Right ventricle myocardium superior (tissue), 1 donor: ENCODE measurements around the gene NUBPL. TPM values are rescaled to one million over a fixed set of nuclear protein-coding genes. Genes with fewer than 3 reads are reported as not detected.

Experiments used
- ATAC-seq: fragments of 200-7000 bp; cut with Tn5 transposase; one replicate; pipeline ENCODE4 v1.9.1; 2020; ENCODE audit warnings: mild to moderate bottlenecking; ENCODE audit not compliant: poor library complexity
- DNase-seq: peaks from one replicate; pipeline ENCODE4 v3.0.0-alpha.2; 2020
- intact Hi-C: fragments of 100-400 bp; cut with DNase I; formaldehyde crosslinking; loops from one replicate; pipeline ENCODE4 v1.11.2; 2022
- long read RNA-seq: library from polyadenylated mRNA; unstranded; transcript quantifications from one replicate; pipeline ENCODE4 v2.0.0, GENCODE V29; 2021
- total RNA-seq: library from RNA; stranded (reverse); fragmentation: NEBNext Ultra II Directional; extraction: Animal tissue kit (Norgen Biotek cat#: 25700); gene quantifications from one replicate; pipeline ENCODE4 v1.2.1, GENCODE V29; 2021
- donor health status: DM: no; HTN: yes; CAD: no; lungs with severe emphysema.

NUBPL gene, protein sequence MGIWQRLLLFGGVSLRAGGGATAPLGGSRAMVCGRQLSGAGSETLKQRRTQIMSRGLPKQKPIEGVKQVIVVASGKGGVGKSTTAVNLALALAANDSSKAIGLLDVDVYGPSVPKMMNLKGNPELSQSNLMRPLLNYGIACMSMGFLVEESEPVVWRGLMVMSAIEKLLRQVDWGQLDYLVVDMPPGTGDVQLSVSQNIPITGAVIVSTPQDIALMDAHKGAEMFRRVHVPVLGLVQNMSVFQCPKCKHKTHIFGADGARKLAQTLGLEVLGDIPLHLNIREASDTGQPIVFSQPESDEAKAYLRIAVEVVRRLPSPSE
- 28.2 TPM for total RNA-seq
- long read RNA-seq, transcript NUBPL-201 (11 exons, 3,049 nt): major isoform, 64 of 83 reads
- long read RNA-seq, partial matches to known transcripts: 4 of 83 reads
- long read RNA-seq, other reads (novel, unspliced or antisense): 15 of 83 reads

GRCh38 chr14:31561155-31561846, at the start of gene NUBPL:
NUBPL (plus strand) TSS chr14:31561404; CDS start chr14:31561440, 36 bp downstream.
- intact Hi-C loops: loop anchor here (10.0 kb wide), 1 partner anchor 364 kb away; no protein-coding TSS in a partner anchor
- peak; percentile 98 for DNase-seq
- peak; percentile 99 for ATAC-seq

- ATAC-seq: no peak
- no peak for DNase-seq
- intact Hi-C loops: no loop called here
These were observed 34.1 kb upstream of the NUBPL start for GRCh38 chr14:31527087-31527486.

- no peak for ATAC-seq
- DNase-seq: no peak
- intact Hi-C loops: no loop called here
These were observed 33.7 kb upstream of the NUBPL start for GRCh38 chr14:31527546-31527945.

DNA sequence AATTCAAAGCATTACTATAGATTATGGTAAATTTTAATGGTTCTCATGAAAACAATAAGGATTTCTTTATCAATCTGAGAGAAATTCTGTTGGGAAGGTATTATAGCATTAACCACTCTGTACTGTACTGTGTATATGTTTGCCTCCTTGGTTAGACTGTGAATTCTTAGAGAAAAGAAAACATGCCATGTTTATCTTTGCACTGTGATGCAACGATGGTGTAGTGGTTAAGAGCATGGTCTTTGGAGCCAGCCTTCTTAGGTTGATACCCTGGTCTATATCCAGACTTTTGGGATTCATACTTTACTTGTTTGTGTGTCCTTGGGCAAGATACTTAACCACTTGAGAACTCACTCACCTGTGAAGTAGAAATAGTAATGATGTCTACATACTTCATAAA, 32.2 kb upstream of the NUBPL start:
- DNase-seq: no peak
- intact Hi-C loops: no loop called here
- ATAC-seq: no peak

GRCh38 chr14:31530136-31530535, 31.1 kb upstream of the NUBPL start:
- intact Hi-C loops: no loop called here
- no peak for DNase-seq
- no peak for ATAC-seq

DNA sequence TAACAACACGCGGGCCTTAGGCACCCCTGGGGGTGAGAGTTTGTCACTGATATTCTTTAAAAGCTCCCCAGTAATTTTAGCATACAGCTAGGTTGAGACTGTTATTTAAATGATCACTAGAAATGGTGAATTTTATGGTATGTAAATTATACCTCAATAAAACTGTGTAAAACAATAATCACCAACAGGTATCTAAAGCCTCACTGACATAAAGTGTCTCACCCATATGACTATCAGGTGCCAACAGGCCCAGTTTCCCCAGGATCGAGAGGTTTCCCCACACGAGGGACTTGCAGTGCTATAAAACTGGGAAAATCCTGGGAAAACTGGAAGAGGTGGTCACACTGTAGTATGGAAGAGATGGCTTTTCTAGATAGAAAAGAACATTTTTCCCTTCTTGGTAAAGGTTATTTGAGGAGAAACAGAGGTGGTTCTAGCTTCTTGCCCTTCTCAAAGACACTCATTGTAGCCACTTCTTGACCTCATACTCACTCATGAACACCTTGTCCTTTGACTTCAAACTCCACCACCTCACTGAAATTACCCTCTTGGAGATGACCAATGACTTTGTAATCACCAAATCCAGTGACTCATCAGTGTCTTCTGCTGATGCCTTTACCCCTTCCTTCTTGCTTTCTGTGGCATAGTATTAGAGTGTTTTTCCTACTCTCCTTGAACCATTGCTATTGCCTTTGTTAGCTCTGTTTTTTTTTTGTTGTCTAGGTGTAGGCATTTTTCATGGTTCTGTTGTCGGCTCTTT, 24.8 kb upstream of the NUBPL start:
- no peak for ATAC-seq
- no peak for DNase-seq
- intact Hi-C loops: no loop called here

- DNase-seq: no peak
- ATAC-seq: no peak
- intact Hi-C loops: no loop called here
These were observed 19.5 kb upstream of the NUBPL start for GRCh38 chr14:31541702-31542101.

DNA sequence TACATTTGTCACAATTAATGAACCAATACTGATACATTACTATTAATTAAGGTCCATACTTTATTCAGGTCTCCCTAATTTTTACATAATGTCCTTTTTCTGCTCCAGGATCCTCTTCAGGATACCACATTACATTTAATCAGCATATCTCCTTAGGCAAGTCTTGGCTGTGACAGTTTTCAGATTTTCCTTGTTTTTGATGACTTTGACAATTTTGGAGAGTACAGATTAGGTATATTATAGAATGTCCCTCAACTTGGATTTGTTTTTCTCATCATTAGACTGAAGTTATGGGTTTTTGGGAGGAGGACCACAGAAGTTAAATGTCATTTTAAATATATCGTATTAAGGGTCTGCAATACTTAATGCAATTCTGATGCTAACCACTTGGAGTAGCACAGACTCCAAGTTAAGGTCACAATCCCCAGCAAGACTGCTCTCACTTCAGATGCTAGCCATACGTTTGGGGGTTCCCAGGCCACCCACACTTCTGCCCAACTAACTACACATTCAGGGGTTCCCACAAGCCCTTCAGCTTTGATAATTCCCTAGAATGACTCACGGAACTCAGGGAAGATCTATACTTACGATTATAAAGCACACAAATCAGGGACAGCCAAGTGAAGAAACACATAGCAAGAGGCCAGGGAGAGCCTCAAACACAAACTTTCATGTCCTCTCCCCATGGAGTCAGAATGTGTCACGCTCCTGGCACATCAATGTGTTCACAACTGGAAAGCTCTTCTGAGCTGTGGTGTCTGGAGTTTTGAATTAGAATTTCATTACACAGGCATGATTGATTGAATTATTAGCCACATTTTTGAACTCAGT, 17.0 kb upstream of the NUBPL start:
- intact Hi-C loops: no loop called here
- DNase-seq (no peak), ATAC-seq (no peak)

- intact Hi-C loops: no loop called here
These were observed 16.4 kb upstream of the NUBPL start for GRCh38 chr14:31544816-31545215.

GRCh38 chr14:31545328-31545727, 15.9 kb upstream of the NUBPL start:
- intact Hi-C loops: no loop called here
- no peak for DNase-seq
- no peak for ATAC-seq

More at GRCh38 chr14:31544816-31545215, 16.4 kb upstream of the NUBPL start:
- DNase-seq (no peak), ATAC-seq (no peak)

GRCh38 chr14:31549817-31550216, 11.4 kb upstream of the NUBPL start:
- intact Hi-C loops: no loop called here
- ATAC-seq (no peak), DNase-seq (no peak)

GRCh38 chr14:31550589-31550988, 10.6 kb upstream of the NUBPL start:
- ATAC-seq: no peak
- DNase-seq: no peak
- intact Hi-C loops: no loop called here

DNA sequence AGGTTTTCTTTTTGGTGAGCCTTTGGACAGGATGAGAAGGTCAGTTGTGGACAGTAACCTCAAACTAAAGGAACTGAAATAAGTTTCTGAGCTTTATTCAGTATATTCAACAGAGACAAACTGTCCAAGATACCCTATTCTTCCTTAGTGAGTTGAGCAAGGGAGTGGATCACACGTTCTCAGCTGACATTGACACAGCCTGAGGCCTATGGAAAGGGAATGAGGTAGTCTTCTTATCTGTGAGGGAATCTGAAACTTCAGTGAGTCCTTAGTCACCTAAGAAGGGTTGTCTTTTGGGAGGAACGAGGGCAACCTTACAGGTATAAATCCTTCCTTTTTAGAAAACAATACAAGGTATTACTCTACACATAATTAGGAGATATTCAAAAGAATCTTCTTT, 5.0 kb upstream of the NUBPL start:
- no peak for ATAC-seq
- intact Hi-C loops: no loop called here

DNA sequence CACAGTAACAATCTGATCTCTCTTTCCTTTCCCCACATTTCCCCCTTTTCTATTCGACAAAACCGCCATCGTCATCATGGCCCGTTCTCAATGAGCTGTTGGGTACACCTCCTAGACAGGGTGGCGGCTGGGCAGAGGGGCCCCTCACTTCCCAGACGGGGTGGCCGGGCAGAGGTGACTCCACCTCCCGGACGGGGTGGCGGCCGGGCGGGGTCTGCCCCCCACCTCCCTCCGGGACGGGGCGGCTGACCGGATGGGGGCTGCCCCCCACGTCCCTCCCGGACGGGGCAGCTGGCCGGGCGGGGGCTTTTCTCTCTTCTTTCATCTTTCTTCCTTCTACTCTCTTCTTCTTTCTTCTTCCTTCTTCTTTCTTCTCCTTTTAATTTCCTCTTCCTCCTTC, 1.3 kb upstream of the NUBPL start:
- intact Hi-C loops: loop anchor here (10.0 kb wide), 1 partner anchor 365 kb away; no protein-coding TSS in a partner anchor
- no peak for ATAC-seq
- DNase-seq: no peak

More for the DNA sequence above, 5.0 kb upstream of the NUBPL start:
- DNase-seq: no peak

- DNase-seq (no peak), ATAC-seq (peak; percentile 28)
- intact Hi-C loops: loop anchor here (10.0 kb wide), 1 partner anchor 364 kb away; no protein-coding TSS in a partner anchor
These were observed 447 bp upstream of the NUBPL start for GRCh38 chr14:31560759-31561154.

DNA sequence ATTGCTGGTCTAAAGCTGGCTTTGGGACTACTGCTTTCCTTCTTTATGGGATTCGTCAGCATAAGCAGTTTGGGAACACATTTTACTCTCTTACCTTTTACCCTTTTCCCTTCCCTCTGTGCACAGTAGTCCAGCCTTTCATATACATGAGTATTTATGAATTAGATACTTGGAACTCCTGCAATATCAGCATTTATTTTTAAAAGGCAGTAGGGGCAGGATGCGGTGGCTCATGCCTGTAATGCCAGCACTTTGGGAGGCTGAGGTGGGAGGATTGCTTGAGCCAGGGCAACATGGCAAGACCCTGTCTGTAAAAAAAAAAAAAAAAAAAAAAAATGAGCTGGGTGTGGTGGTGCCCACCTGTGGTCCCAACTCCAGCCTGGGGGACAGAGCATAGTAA, 3.0 kb downstream of the NUBPL start:
- no peak for ATAC-seq
- DNase-seq: no peak
- intact Hi-C loops: loop anchor here (10.0 kb wide), 1 partner anchor 361 kb away; no protein-coding TSS in a partner anchor

- ATAC-seq (no peak), DNase-seq (no peak)
- intact Hi-C loops: loop anchor here (10.0 kb wide), 1 partner anchor 358 kb away; no protein-coding TSS in a partner anchor
These were observed 5.3 kb downstream of the NUBPL start for GRCh38 chr14:31566456-31566855.

DNA sequence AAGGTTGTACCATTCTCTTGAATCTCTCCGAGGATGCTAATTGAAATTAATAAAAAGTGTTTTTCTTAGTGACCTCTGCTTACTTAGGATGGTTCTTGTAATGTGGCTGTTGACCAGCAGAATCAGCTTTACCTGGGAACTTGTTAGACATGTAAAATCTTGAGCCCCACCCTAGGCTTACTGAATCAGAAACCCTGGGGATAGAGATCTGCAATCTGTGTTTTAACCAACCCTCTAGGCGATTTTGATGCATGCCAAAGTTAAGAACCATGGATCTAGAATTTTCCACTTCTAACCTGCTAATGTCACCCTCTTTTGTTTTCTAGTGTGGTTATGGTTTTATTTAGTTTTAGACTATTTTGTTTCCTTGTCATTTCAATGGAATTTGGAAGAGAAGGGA, 6.5 kb downstream of the NUBPL start:
- ATAC-seq: no peak

More for the DNA sequence above, 6.5 kb downstream of the NUBPL start:
- intact Hi-C loops: loop anchor here (10.0 kb wide), 1 partner anchor 357 kb away; no protein-coding TSS in a partner anchor
- no peak for DNase-seq
